Neural crest cell (in vitro differentiated cells): ENCODE measurements around the gene CGB2. TPM values are rescaled to one million over a fixed set of nuclear protein-coding genes. Genes with fewer than 3 reads are reported as not detected.
A peak's percentile ranks its signal among the peaks of the same experiment; 100 is the strongest.

Source experiments
- DNase-seq: peaks from one replicate; pipeline ENCODE4 v3.0.0; 2021; ENCODE audit warnings: low read depth, mixed read lengths, low spot score
- H3K27ac Mint-ChIP-seq: one replicate; pipeline ENCODE4 v1.8.0; 2021; ENCODE audit warnings: mild to moderate bottlenecking, mixed read lengths; ENCODE audit not compliant: unreplicated experiment
- H3K27me3 Mint-ChIP-seq: 2 replicates; pipeline ENCODE4 v1.8.0; 2021; ENCODE audit warnings: low read depth, mild to moderate bottlenecking, mixed read lengths
- H3K36me3 Mint-ChIP-seq: 2 replicates; pipeline ENCODE4 v1.8.0; 2021; ENCODE audit warnings: low read depth, mild to moderate bottlenecking, mixed read lengths
- H3K4me1 Mint-ChIP-seq: 2 replicates; pipeline ENCODE4 v1.8.0; 2021; ENCODE audit warnings: mixed read lengths
- H3K4me3 Mint-ChIP-seq: one replicate; pipeline ENCODE4 v1.8.0; 2021; ENCODE audit warnings: mild to moderate bottlenecking, mixed read lengths
- H3K9me3 Mint-ChIP-seq: 2 replicates; pipeline ENCODE4 v1.8.0; 2021; ENCODE audit warnings: mixed read lengths
- CTCF ChIP-seq: fragments of 200-600 bp; sonication (generic); conservative IDR thresholded peaks from 2 replicates; pipeline ENCODE4 v1.5.0; 2021; ENCODE audit warnings: antibody characterized with exemption, mild to moderate bottlenecking
- total RNA-seq: library from RNA; stranded (reverse); gene quantifications from 2 replicates; pipeline ENCODE4 v1.2.1, GENCODE V29; 2021

The CGB2 gene
- total RNA-seq, 1 donor from 2014 or later, result not detected

- H3K4me3 Mint-ChIP-seq, result peak overlapping the region; percentile 16
- DNase-seq, result no peak
- H3K36me3 Mint-ChIP-seq, result no peaks in the 10 kb centered on the region
- no peak overlapping the region for H3K27ac Mint-ChIP-seq
- H3K27me3 Mint-ChIP-seq, result peaks cover 80% of the 10 kb centered on the region
- H3K9me3 Mint-ChIP-seq, result no peaks in the 10 kb centered on the region
- peaks cover 10% of the 10 kb centered on the region for H3K4me1 Mint-ChIP-seq
- no peak for TF ChIP-seq CTCF
Observed at GRCh38 chr19:49061000-49061399, 29.3 kb downstream of the CGB2 start.

- Mint-ChIP-seq H3K36me3 (no peaks in the 10 kb centered on the region), H3K4me3 (no peak overlapping the region), H3K9me3 (no peaks in the 10 kb centered on the region), H3K4me1 (peaks cover 10% of the 10 kb centered on the region), H3K27ac (no peak overlapping the region), H3K27me3 (peaks cover 80% of the 10 kb centered on the region)
- DNase-seq, result no peak
- no peak for TF ChIP-seq CTCF
Observed at GRCh38 chr19:49061445-49061844, 29.8 kb downstream of the CGB2 start.

GRCh38 chr19:49064029-49064629 lies 32.4 kb downstream of the CGB2 start:
- Mint-ChIP-seq H3K27ac (no peak overlapping the region), H3K9me3 (peaks cover 2% of the 10 kb centered on the region), H3K36me3 (no peaks in the 10 kb centered on the region), H3K4me1 (no peaks in the 10 kb centered on the region), H3K4me3 (no peak overlapping the region), H3K27me3 (peaks cover 80% of the 10 kb centered on the region)
- no peak for TF ChIP-seq CTCF
- no peak for DNase-seq

- no peaks in the 10 kb centered on the region for H3K36me3 Mint-ChIP-seq
- no peak for TF ChIP-seq CTCF
- H3K27me3 Mint-ChIP-seq, result peaks cover 80% of the 10 kb centered on the region
- no peak within 1 kb of the TSS for H3K4me3 Mint-ChIP-seq
- DNase-seq, result peak; percentile 56
- H3K9me3 Mint-ChIP-seq, result peaks cover 8% of the 10 kb centered on the region
- H3K27ac Mint-ChIP-seq, result no peak within 1 kb of the TSS
- H3K4me1 Mint-ChIP-seq, result no peaks in the 10 kb centered on the region
Observed at GRCh38 chr19:49064768-49065611, 33.3 kb downstream of the CGB2 start, which contains the start of gene NTF4. TSS of gene NTF4 (minus strand) at chr19:49064818. CDS start at chr19:49061997, 2,821 bp downstream.

- Mint-ChIP-seq H3K27me3 (peaks cover 80% of the 10 kb centered on the region), H3K4me3 (peak overlapping the region; percentile 66), H3K9me3 (peaks cover 13% of the 10 kb centered on the region), H3K36me3 (no peaks in the 10 kb centered on the region), H3K4me1 (no peaks in the 10 kb centered on the region), H3K27ac (no peak overlapping the region)
- no peak for TF ChIP-seq CTCF
- no peak for DNase-seq
Observed at GRCh38 chr19:49065905-49066512, 34.3 kb downstream of the CGB2 start.
